HG02938 (cell line): ENCODE data around the gene ARRB1.
"Not testable (repeated sequence)": the region's sequence is repeated elsewhere in the genome, so short reads cannot be mapped to it uniquely, and the experiment has no call there.

ENCODE experiments used
- ATAC-seq: cut with Tn5 transposase; IDR thresholded peaks from one replicate; pipeline ENCODE4 v1.9.1; 2021; ENCODE audit warnings: mild to moderate bottlenecking, moderate library complexity; ENCODE audit not compliant: unreplicated experiment

Gene ARRB1

GRCh38 chr11:75371949-75372876 is 20.8 kb upstream of the ARRB1 start:
- no peak for ATAC-seq

GRCh38 chr11:75369560-75370255 is 18.2 kb upstream of the ARRB1 start:
- ATAC-seq, result no peak

- not testable (repeated sequence) for ATAC-seq
These were observed 15.4 kb upstream of the ARRB1 start for GRCh38 chr11:75366826-75367225.

- ATAC-seq, result no peak
These were observed 14.3 kb upstream of the ARRB1 start for GRCh38 chr11:75365711-75366181.

- not testable (repeated sequence) for ATAC-seq
These were observed 10.8 kb upstream of the ARRB1 start for GRCh38 chr11:75362285-75362684.

- no peak for ATAC-seq
These were observed 5.2 kb upstream of the ARRB1 start for GRCh38 chr11:75356613-75357012.

- ATAC-seq, result no peak
These were observed 3.6 kb upstream of the ARRB1 start for GRCh38 chr11:75355051-75355450.

GRCh38 chr11:75352588-75353206 is 1.2 kb upstream of the ARRB1 start:
- ATAC-seq, result no peak

- ATAC-seq, result peak; percentile 49
These were observed 528 bp upstream of the ARRB1 start for GRCh38 chr11:75351791-75352587.

GRCh38 chr11:75350743-75351540 is 519 bp downstream of the ARRB1 start:
- no peak for ATAC-seq

- no peak for ATAC-seq
These were observed 1.2 kb downstream of the ARRB1 start for GRCh38 chr11:75350122-75350742.

GRCh38 chr11:75349521-75350116 is 1.8 kb downstream of the ARRB1 start:
- ATAC-seq, result no peak

GRCh38 chr11:75347781-75348566 is 3.5 kb downstream of the ARRB1 start:
- ATAC-seq, result no peak

- ATAC-seq, result no peak
These were observed 4.4 kb downstream of the ARRB1 start for GRCh38 chr11:75346912-75347647.

- no peak for ATAC-seq
These were observed 5.2 kb downstream of the ARRB1 start for GRCh38 chr11:75346296-75346695.

- no peak for ATAC-seq
These were observed 5.9 kb downstream of the ARRB1 start for GRCh38 chr11:75345455-75346160.
